Neural progenitor cell (in vitro differentiated cells): ENCODE results near the gene PSME3IP1. TPM values are rescaled to one million over a fixed set of nuclear protein-coding genes. Genes with fewer than 3 reads are reported as not detected.

ENCODE experiments used
- DNase-seq: peaks from one replicate; pipeline ENCODE4 v3.0.0-alpha.2; 2016; ENCODE audit warnings: low spot score
- H2AFZ ChIP-seq: fragments of 200-600 bp; sonication (generic); replicated peaks from 2 replicates; pipeline ENCODE4 v1.6.1; 2016; ENCODE audit warnings: antibody characterized with exemption
- H3F3A ChIP-seq: fragments of 200-600 bp; sonication (generic); 2 replicates; pipeline ENCODE4 v1.6.1; 2016; ENCODE audit warnings: antibody characterized with exemption, low read depth
- H3K27ac ChIP-seq: fragments of 200-600 bp; sonication (generic); 2 replicates; pipeline ENCODE4 v1.5.1; 2016; ENCODE audit warnings: mild to moderate bottlenecking
- H3K27me3 ChIP-seq: fragments of 200-600 bp; sonication (generic); 2 replicates; pipeline ENCODE4 v1.6.1; 2016; ENCODE audit warnings: mild to moderate bottlenecking, moderate library complexity
- H3K36me3 ChIP-seq: fragments of 200-600 bp; sonication (generic); 2 replicates; pipeline ENCODE4 v1.5.1; 2016
- H3K4me1 ChIP-seq: fragments of 200-600 bp; sonication (generic); 2 replicates; pipeline ENCODE4 v1.6.1; 2016; ENCODE audit warnings: mixed run types
- H3K4me2 ChIP-seq: fragments of 200-600 bp; sonication (generic); 2 replicates; pipeline ENCODE4 v1.6.1; 2016
- H3K4me3 ChIP-seq: fragments of 200-600 bp; sonication (generic); 2 replicates; pipeline ENCODE4 v1.5.1; 2016
- H3K79me2 ChIP-seq: fragments of 200-600 bp; sonication (generic); 2 replicates; pipeline ENCODE4 v1.6.1; 2016; ENCODE audit warnings: low read depth
- H3K9ac ChIP-seq: fragments of 200-600 bp; sonication (generic); 2 replicates; pipeline ENCODE4 v1.6.1; 2016
- H3K9me3 ChIP-seq: fragments of 200-600 bp; sonication (generic); 2 replicates; pipeline ENCODE4 v1.5.1; 2016; ENCODE audit warnings: low read depth
- H4K20me1 ChIP-seq: fragments of 200-600 bp; sonication (generic); 2 replicates; pipeline ENCODE4 v1.6.1; 2016; ENCODE audit warnings: low read depth
- H3K27ac Mint-ChIP-seq: 3 replicates; pipeline ENCODE4 v1.8.0; 2021; ENCODE audit warnings: mixed read lengths
- H3K27me3 Mint-ChIP-seq: 2 replicates; pipeline ENCODE4 v1.8.0; 2022; ENCODE audit warnings: low read depth, mild to moderate bottlenecking, inconsistent platforms, moderate library complexity, mixed read lengths; ENCODE audit not compliant: insufficient read depth
- H3K36me3 Mint-ChIP-seq: 3 replicates; pipeline ENCODE4 v1.8.0; 2021; ENCODE audit warnings: mixed read lengths
- H3K4me1 Mint-ChIP-seq: 3 replicates; pipeline ENCODE4 v1.8.0; 2021; ENCODE audit warnings: mixed read lengths
- H3K4me3 Mint-ChIP-seq: 3 replicates; pipeline ENCODE4 v1.8.0; 2021; ENCODE audit warnings: mild to moderate bottlenecking, moderate library complexity, mixed read lengths
- H3K9me3 Mint-ChIP-seq: 3 replicates; pipeline ENCODE4 v1.8.0; 2020; ENCODE audit warnings: mixed read lengths
- EZH2 ChIP-seq: fragments of 200-600 bp; sonication (generic); IDR thresholded peaks from 2 replicates; pipeline ENCODE4 v1.6.1; 2017; ENCODE audit warnings: antibody characterized with exemption, mild to moderate bottlenecking, moderate library complexity
- EZH2phosphoT487 ChIP-seq: fragments of 200-600 bp; sonication (generic); IDR thresholded peaks from 2 replicates; pipeline ENCODE4 v1.6.1; 2017; ENCODE audit warnings: antibody characterized with exemption
- total RNA-seq: library from RNA; depleted of rRNA; stranded (reverse); fragments of >200 nt; gene quantifications from 2 replicates; pipeline ENCODE4 v1.2.3, GENCODE V29; 2015; ENCODE audit warnings: low replicate concordance
- TF ChIP-seq, protein P1 (sequence below): fragments of 200-600 bp; sonication (generic); IDR thresholded peaks from 2 replicates; pipeline ENCODE4 v1.5.1; 2017; ENCODE audit warnings: antibody characterized with exemption, mild to moderate bottlenecking

The PSME3IP1 gene
- total RNA-seq, 1 donor from 2014 or later: 184 TPM

DNA sequence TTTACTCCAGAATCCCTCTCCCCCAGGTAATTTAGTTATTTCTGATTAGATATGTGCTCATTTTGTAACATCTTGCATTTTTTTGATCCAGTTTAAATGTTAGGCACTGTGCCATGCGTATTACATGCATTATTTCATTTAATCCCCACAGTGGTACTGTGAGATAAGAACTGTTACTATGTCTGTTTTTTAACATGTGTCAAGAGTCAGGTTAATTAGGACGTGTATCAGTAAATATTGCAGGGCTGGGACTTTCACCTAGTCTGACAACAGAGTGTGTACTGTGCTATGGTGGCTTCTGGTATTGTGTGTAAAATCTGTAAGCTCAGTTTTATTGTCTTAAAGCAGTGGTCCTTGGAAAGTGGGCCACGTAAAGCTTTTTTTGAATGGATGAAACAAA, 10.9 kb upstream of the PSME3IP1 start:
- no peak overlapping the region for H3K27ac Mint-ChIP-seq
- H3K36me3 ChIP-seq: no peaks in the 10 kb centered on the region
- TF ChIP-seq, protein P1, sequence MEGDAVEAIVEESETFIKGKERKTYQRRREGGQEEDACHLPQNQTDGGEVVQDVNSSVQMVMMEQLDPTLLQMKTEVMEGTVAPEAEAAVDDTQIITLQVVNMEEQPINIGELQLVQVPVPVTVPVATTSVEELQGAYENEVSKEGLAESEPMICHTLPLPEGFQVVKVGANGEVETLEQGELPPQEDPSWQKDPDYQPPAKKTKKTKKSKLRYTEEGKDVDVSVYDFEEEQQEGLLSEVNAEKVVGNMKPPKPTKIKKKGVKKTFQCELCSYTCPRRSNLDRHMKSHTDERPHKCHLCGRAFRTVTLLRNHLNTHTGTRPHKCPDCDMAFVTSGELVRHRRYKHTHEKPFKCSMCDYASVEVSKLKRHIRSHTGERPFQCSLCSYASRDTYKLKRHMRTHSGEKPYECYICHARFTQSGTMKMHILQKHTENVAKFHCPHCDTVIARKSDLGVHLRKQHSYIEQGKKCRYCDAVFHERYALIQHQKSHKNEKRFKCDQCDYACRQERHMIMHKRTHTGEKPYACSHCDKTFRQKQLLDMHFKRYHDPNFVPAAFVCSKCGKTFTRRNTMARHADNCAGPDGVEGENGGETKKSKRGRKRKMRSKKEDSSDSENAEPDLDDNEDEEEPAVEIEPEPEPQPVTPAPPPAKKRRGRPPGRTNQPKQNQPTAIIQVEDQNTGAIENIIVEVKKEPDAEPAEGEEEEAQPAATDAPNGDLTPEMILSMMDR: no peak
- TF ChIP-seq EZH2 (no peak), EZH2phosphoT487 (no peak)

DNA sequence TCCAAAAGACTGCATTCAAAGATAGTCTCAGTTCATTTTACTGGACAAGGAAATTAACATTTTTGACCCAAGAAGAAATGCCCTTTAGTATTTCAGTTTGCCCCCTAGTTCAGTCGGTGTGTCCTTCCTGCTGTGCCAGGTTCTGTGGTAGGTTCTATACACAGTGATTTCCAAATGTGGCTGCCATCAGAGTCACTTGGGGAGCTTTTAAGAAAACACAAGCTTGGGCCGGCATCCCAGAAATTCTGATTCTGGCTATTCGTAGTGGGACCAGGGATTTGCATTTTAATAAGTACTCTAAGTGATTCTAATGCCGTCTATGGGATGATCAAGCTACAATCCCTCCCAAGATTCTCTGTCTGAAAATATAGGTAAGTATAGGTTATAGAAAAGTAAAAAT, 10.4 kb upstream of the PSME3IP1 start:
- H3K36me3 Mint-ChIP-seq: peaks cover 32% of the 10 kb centered on the region
- no peaks in the 10 kb centered on the region for H3K36me3 ChIP-seq
- H3K27ac ChIP-seq: no peak overlapping the region
- H3K4me2 ChIP-seq: no peak overlapping the region
- no peak overlapping the region for H2AFZ ChIP-seq
- no peak overlapping the region for H3K4me3 ChIP-seq
- DNase-seq: no peak
- no peak overlapping the region for H3K27ac Mint-ChIP-seq
- H4K20me1 ChIP-seq: peaks cover 6% of the 10 kb centered on the region
- H3K27me3 Mint-ChIP-seq: no peaks in the 10 kb centered on the region
- no peaks in the 10 kb centered on the region for H3K9me3 ChIP-seq
- H3K4me3 Mint-ChIP-seq: no peak overlapping the region
- H3K79me2 ChIP-seq: peaks cover 78% of the 10 kb centered on the region
- H3K9ac ChIP-seq: no peak overlapping the region
- H3K9me3 Mint-ChIP-seq: peaks cover 13% of the 10 kb centered on the region
- H3K27me3 ChIP-seq: no peaks in the 10 kb centered on the region
- no peaks in the 10 kb centered on the region for H3F3A ChIP-seq
- H3K4me1 Mint-ChIP-seq: peaks cover 17% of the 10 kb centered on the region
- TF ChIP-seq, protein P1: no peak
- TF ChIP-seq EZH2: no peak
- TF ChIP-seq EZH2phosphoT487: no peak
- H3K4me1 ChIP-seq: no peaks in the 10 kb centered on the region

More for the DNA sequence above, 10.9 kb upstream of the PSME3IP1 start:
- Histone ChIP-seq H3K9me3 (no peaks in the 10 kb centered on the region), H3K9ac (no peak overlapping the region), H3K4me2 (no peak overlapping the region), H3K79me2 (peaks cover 74% of the 10 kb centered on the region), H3K27me3 (no peaks in the 10 kb centered on the region), H3K27ac (no peak overlapping the region), H3K4me3 (no peak overlapping the region), H3K4me1 (no peaks in the 10 kb centered on the region), H4K20me1 (peaks cover 4% of the 10 kb centered on the region), H3F3A (no peaks in the 10 kb centered on the region), H2AFZ (no peak overlapping the region)
- Mint-ChIP-seq H3K27me3 (no peaks in the 10 kb centered on the region), H3K9me3 (peaks cover 13% of the 10 kb centered on the region), H3K4me3 (no peak overlapping the region), H3K4me1 (peaks cover 17% of the 10 kb centered on the region), H3K36me3 (peaks cover 32% of the 10 kb centered on the region)
- no peak for DNase-seq

DNA sequence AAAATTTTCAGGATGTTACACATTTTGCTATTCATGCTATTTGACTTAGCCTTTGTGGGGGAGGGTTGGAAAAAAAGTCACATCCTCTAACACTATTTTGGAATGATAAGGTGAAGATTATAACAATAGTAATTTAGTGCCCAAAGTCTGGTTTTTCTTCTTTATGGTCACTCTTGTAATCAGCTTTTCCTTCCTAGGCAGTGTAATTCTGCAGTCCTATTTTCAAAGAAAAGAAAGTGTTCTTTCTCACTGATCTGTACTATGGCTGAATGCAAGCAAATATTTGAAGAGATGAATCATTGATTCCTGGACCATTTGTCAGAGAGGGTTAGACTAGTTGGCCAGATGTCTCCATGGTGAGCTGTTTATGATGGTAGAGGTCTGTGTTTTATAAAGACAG, 8.7 kb upstream of the PSME3IP1 start:
- Mint-ChIP-seq H3K27me3 (no peaks in the 10 kb centered on the region), H3K9me3 (peaks cover 13% of the 10 kb centered on the region), H3K36me3 (peaks cover 30% of the 10 kb centered on the region), H3K4me3 (no peak overlapping the region), H3K27ac (peak overlapping the region; percentile 33), H3K4me1 (peaks cover 17% of the 10 kb centered on the region)
- Histone ChIP-seq H3K36me3 (no peaks in the 10 kb centered on the region), H3K4me1 (no peaks in the 10 kb centered on the region), H3K4me3 (no peak overlapping the region), H3K9me3 (no peaks in the 10 kb centered on the region), H3K9ac (no peak overlapping the region), H3F3A (no peaks in the 10 kb centered on the region), H3K27ac (no peak overlapping the region), H3K79me2 (peaks cover 96% of the 10 kb centered on the region), H3K4me2 (no peak overlapping the region), H3K27me3 (no peaks in the 10 kb centered on the region), H4K20me1 (peaks cover 23% of the 10 kb centered on the region), H2AFZ (no peak overlapping the region)
- DNase-seq: no peak
- TF ChIP-seq EZH2phosphoT487 (no peak), EZH2 (no peak)
- TF ChIP-seq, protein P1: no peak
